ENCODE measurements around the gene TRAPPC6A. TPM values are rescaled to one million over a fixed set of nuclear protein-coding genes. Genes with fewer than 3 reads are reported as not detected.

TRAPPC6A gene
- total and polyA plus RNA-seq, 9 of the 15 experiments (the other 6 are each of a cell fraction or from before 2014, with no cell fraction given), result 0.82 to 23.6 (median 11.6) TPM

DNA sequence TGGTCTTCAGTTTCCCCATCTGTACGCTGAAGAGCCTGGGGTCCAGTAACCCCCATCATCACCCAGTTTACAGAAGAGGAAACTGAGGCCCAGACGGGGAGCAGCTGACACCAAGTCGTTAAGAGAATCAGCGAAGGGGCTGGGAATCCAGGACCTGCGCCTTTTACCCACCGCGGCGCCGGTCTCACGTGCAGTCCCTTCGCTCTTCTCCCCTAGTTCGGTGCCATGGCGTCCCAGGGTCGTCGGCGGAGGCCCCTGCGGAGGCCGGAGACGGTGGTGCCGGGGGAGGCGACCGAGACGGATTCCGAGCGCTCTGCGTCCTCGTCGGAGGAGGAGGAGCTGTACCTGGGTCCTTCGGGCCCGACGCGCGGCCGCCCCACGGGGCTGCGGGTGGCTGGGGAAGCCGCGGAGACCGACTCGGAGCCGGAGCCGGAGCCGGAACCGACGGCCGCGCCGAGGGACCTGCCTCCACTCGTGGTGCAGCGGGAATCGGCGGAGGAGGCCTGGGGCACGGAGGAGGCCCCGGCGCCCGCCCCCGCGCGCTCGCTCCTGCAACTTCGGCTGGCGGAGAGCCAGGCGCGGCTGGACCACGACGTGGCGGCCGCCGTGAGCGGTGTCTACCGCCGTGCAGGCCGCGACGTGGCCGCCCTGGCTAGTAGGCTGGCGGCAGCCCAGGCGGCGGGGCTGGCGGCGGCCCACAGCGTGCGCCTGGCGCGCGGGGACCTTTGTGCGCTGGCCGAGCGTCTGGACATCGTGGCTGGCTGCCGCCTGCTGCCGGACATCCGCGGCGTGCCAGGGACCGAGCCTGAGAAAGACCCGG lies 1.2 kb upstream of the TRAPPC6A start (continued):
- TF ChIP-seq, protein P1, sequence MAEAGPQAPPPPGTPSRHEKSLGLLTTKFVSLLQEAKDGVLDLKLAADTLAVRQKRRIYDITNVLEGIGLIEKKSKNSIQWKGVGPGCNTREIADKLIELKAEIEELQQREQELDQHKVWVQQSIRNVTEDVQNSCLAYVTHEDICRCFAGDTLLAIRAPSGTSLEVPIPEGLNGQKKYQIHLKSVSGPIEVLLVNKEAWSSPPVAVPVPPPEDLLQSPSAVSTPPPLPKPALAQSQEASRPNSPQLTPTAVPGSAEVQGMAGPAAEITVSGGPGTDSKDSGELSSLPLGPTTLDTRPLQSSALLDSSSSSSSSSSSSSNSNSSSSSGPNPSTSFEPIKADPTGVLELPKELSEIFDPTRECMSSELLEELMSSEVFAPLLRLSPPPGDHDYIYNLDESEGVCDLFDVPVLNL (CRISPR knock-in tag; IDR thresholded peaks at IDR 0.05; ENCODE audit: low read depth), result no peak
- TF ChIP-seq ATF7 (IDR thresholded peaks at IDR 0.05) (peak; percentile 55; the same call in 1 of the 2 replicates), FUS (optimal IDR thresholded peaks at IDR 0.05; ENCODE audit: low read depth, low read length) (peak; percentile 72), VEZF1 (CRISPR knock-in tag; IDR thresholded peaks at IDR 0.05) (peak; percentile 38; the same call in 1 of the 2 replicates), E2F6 (IDR thresholded peaks at IDR 0.05; ENCODE audit: borderline replicate concordance in 1 of 2, extremely low read depth in 1 of 2, insufficient read depth in 1 of 2, insufficient read length in 1 of 2, low read depth in 1 of 2, low read length in 1 of 2, poor library complexity in 1 of 2, severe bottlenecking in 1 of 2) (peak; percentile 28 to 74), ZNF609 (CRISPR knock-in tag; IDR thresholded peaks at IDR 0.05; ENCODE audit: borderline replicate concordance) (no peak), NFE2 (IDR thresholded peaks at IDR 0.05; ENCODE audit: low read depth) (peak; percentile 57), ZNF124 (CRISPR knock-in tag; IDR thresholded peaks at IDR 0.05) (no peak), ZNF586 (CRISPR knock-in tag; conservative IDR thresholded peaks at IDR 0.05) (no peak), ZNF354B (CRISPR knock-in tag; IDR thresholded peaks at IDR 0.05) (no peak), ZNF280A (IDR thresholded peaks at IDR 0.05; ENCODE audit: low read depth, partially characterized antibody) (no peak), XRCC5 (IDR thresholded peaks at IDR 0.05; ENCODE audit: low read depth, low read length) (0 out of 2 replicates have a peak, but pooled peaks have one; percentile 15), SMARCE1 (IDR thresholded peaks at IDR 0.05) (no peak)
- TF ChIP-seq, protein P2, sequence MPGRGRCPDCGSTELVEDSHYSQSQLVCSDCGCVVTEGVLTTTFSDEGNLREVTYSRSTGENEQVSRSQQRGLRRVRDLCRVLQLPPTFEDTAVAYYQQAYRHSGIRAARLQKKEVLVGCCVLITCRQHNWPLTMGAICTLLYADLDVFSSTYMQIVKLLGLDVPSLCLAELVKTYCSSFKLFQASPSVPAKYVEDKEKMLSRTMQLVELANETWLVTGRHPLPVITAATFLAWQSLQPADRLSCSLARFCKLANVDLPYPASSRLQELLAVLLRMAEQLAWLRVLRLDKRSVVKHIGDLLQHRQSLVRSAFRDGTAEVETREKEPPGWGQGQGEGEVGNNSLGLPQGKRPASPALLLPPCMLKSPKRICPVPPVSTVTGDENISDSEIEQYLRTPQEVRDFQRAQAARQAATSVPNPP (IDR thresholded peaks at IDR 0.05; ENCODE audit: borderline replicate concordance, insufficient read depth, insufficient read length), result no peak

Data from K562 (cell line).